ENCODE measurements around the gene TTLL1. TPM values are rescaled to one million over a fixed set of nuclear protein-coding genes. Genes with fewer than 3 reads are reported as not detected.

Gene TTLL1
- polyA plus RNA-seq, 3 donors: 4.7 to 6.0 (median 5.6) TPM

- intact Hi-C loops (cut with micrococcal nuclease): loop anchor here in 1 of 2 donors (2.0 kb wide), 1 partner anchor 23 kb away; no protein-coding TSS in a partner anchor
- H3K36me3 ChIP-seq (replicated peaks in 1 of 2; ENCODE audit: control insufficient read depth in 1 of 2, insufficient read depth in 2 of 2, low read length in 2 of 2): no peaks in the 10 kb centered on the region
- Mint-ChIP-seq H3K4me3 (peak overlapping the region in 1 of 2 donors; percentile 53), H3K27me3 (ENCODE audit: low read depth in 3 of 3) (peaks cover 8 to 12% (median 9%) of the 10 kb centered on the region in 3 donors), H3K36me3 (peaks cover 0 to 2% of the 10 kb centered on the region in 2 donors), H3K9me3 (peaks cover 0 to 2% (median 0%) of the 10 kb centered on the region in 7 donors), H3K27ac (peak overlapping the region in 3 of 7 donors; percentile 18 to 50 (median 42)), H3K4me1 (peaks cover 58% of the 10 kb centered on the region)
- no peaks in the 10 kb centered on the region for H3K79me2 ChIP-seq (ENCODE audit: insufficient read depth, low read length)
- H3K4me1 ChIP-seq (ENCODE audit: control insufficient read depth in 1 of 2, insufficient read depth in 2 of 2, low read length in 2 of 2): peaks cover 48 to 61% of the 10 kb centered on the region in 2 donors
- H3K4me2 ChIP-seq (replicated peaks; ENCODE audit: extremely low read depth, low read length, poor library complexity, severe bottlenecking): peak overlapping the region; percentile 4
- H2AFZ ChIP-seq (ENCODE audit: insufficient read depth, low read depth, low read length, poor library complexity, severe bottlenecking): peak overlapping the region; percentile 59
- WGBS (ENCODE audit: insufficient coverage): 60% methylated on average over 20 of the region's 21 CpGs
- H3K27me3 ChIP-seq (ENCODE audit: control insufficient read depth in 2 of 2, insufficient read depth in 2 of 2, low read length in 2 of 2): peaks cover 0 to 5% of the 10 kb centered on the region in 2 donors
- TF ChIP-seq CTCF (IDR thresholded peaks at IDR 0.05): no peak
- no peaks in the 10 kb centered on the region for H3K9me3 ChIP-seq (replicated peaks in 1 of 2; ENCODE audit: control insufficient read depth in 1 of 2, insufficient read depth in 1 of 2, low read length in 2 of 2)
- H3K9ac ChIP-seq (ENCODE audit: insufficient read depth, low read length, poor library complexity, severe bottlenecking): no peak overlapping the region
- DNase-seq: peak in 1 of 3 donors; percentile 35
- no peaks in the 10 kb centered on the region for H4K20me1 ChIP-seq (ENCODE audit: insufficient read depth, low read length)
- no peak overlapping the region for H3K27ac ChIP-seq (ENCODE audit: low read depth in 1 of 2, low read length in 2 of 2)
- H3K4me3 ChIP-seq (replicated peaks in 1 of 3; ENCODE audit: low read depth in 2 of 3, low read length in 3 of 3): peak overlapping the region in 1 of 3 experiments; percentile 4
Measured at GRCh38 chr22:43118024-43118849, 29.0 kb upstream of the TTLL1 start.

- TF ChIP-seq CTCF (IDR thresholded peaks at IDR 0.05): no peak
- Histone ChIP-seq H3K4me1 (ENCODE audit: control insufficient read depth in 1 of 2, insufficient read depth in 2 of 2, low read length in 2 of 2) (peaks cover 44 to 55% of the 10 kb centered on the region in 2 donors), H3K79me2 (ENCODE audit: insufficient read depth, low read length) (no peaks in the 10 kb centered on the region), H3K36me3 (replicated peaks in 1 of 2; ENCODE audit: control insufficient read depth in 1 of 2, insufficient read depth in 2 of 2, low read length in 2 of 2) (no peaks in the 10 kb centered on the region), H4K20me1 (ENCODE audit: insufficient read depth, low read length) (no peaks in the 10 kb centered on the region), H2AFZ (ENCODE audit: insufficient read depth, low read depth, low read length, poor library complexity, severe bottlenecking) (no peak overlapping the region), H3K9me3 (replicated peaks in 1 of 2; ENCODE audit: control insufficient read depth in 1 of 2, insufficient read depth in 1 of 2, low read length in 2 of 2) (no peaks in the 10 kb centered on the region), H3K4me3 (replicated peaks in 1 of 3; ENCODE audit: low read depth in 2 of 3, low read length in 3 of 3) (no peak overlapping the region), H3K27ac (ENCODE audit: low read depth in 1 of 2, low read length in 2 of 2) (no peak overlapping the region), H3K9ac (ENCODE audit: insufficient read depth, low read length, poor library complexity, severe bottlenecking) (no peak overlapping the region), H3K27me3 (ENCODE audit: control insufficient read depth in 2 of 2, insufficient read depth in 2 of 2, low read length in 2 of 2) (peaks cover 0 to 14% of the 10 kb centered on the region in 2 donors), H3K4me2 (replicated peaks; ENCODE audit: extremely low read depth, low read length, poor library complexity, severe bottlenecking) (no peak overlapping the region)
- intact Hi-C loops (cut with micrococcal nuclease): no loop called here
- peaks cover 50% of the 10 kb centered on the region for H3K4me1 Mint-ChIP-seq
- no peak overlapping the region for H3K27ac Mint-ChIP-seq
- H3K36me3 Mint-ChIP-seq: peaks cover 0 to 2% of the 10 kb centered on the region in 2 donors
- no peak overlapping the region for H3K4me3 Mint-ChIP-seq
- WGBS (ENCODE audit: insufficient coverage): 94% methylated on average over 6 of the region's 7 CpGs
- no peak for DNase-seq
- H3K27me3 Mint-ChIP-seq (ENCODE audit: low read depth in 3 of 3): peaks cover 19 to 22% (median 19%) of the 10 kb centered on the region in 3 donors
- H3K9me3 Mint-ChIP-seq: peaks cover 0 to 4% (median 0%) of the 10 kb centered on the region in 7 donors
Measured at GRCh38 chr22:43116932-43117331, 27.7 kb upstream of the TTLL1 start.

Data from CD14-positive monocyte (primary cell).